GM18951 (cell line): ENCODE measurements around the gene PLA2G2E.

Experiments
- POLR2A ChIP-seq: IDR thresholded peaks from 4 replicates; pipeline ENCODE4 v1.6.1; 2011; ENCODE audit warnings: mild to moderate bottlenecking; ENCODE audit not compliant: insufficient read length, insufficient read depth; ENCODE audit errors: extremely low read depth
- in situ Hi-C: fragments of 300-500 bp; cut with MboI; formaldehyde crosslinking; loops from one replicate; pipeline ENCODE4 v1.12.0; 2022; ENCODE audit warnings: low sequenced_read_pairs, mixed read lengths, inconsistent platforms; ENCODE audit not compliant: unreplicated experiment

Gene PLA2G2E

GRCh38 chr1:19923137-19923952, at the start of gene PLA2G2E:
TSS of gene PLA2G2E (minus strand) at chr1:19923617. CDS start at chr1:19923559, 58 bp downstream.
- in situ Hi-C loops, result loop anchor here (25.0 kb wide), 1 partner anchor 239 kb away; no protein-coding TSS in a partner anchor
- TF ChIP-seq POLR2A, result no peak

- no peak for TF ChIP-seq POLR2A
- in situ Hi-C loops, result no loop called here
Measured at GRCh38 chr1:19971664-19972063, 48.2 kb upstream of the PLA2G2E start.

GRCh38 chr1:19969898-19970660, 46.7 kb upstream of the PLA2G2E start:
- no peak for TF ChIP-seq POLR2A
- in situ Hi-C loops, result no loop called here

GRCh38 chr1:19967808-19968207, 44.4 kb upstream of the PLA2G2E start:
- no peak for TF ChIP-seq POLR2A
- in situ Hi-C loops, result no loop called here

GRCh38 chr1:19964542-19964941, 41.1 kb upstream of the PLA2G2E start:
- in situ Hi-C loops, result no loop called here
- TF ChIP-seq POLR2A, result no peak

GRCh38 chr1:19963636-19964035, 40.2 kb upstream of the PLA2G2E start:
- in situ Hi-C loops, result no loop called here
- TF ChIP-seq POLR2A, result no peak

DNA sequence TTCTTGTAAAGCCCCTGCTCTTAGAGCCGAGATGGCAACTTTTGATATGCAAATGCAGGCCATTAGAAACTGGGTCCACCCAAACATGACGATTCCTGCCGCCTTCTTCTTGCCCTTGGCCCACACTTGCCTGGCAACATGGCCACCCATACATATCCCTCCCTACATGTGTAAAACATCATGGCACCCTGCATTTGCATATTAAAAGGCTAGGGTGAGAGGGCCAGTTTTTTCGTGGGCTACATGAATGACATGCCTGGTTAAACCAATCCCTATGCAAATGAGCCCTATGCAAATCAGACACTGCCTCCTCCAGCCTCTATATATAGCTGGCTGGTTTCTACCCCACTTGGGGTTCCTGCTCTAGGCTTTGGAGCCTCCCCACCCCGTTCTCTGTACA, 37.2 kb upstream of the PLA2G2E start:
- in situ Hi-C loops, result no loop called here
- no peak for TF ChIP-seq POLR2A

GRCh38 chr1:19957779-19958178, 34.4 kb upstream of the PLA2G2E start:
- in situ Hi-C loops, result no loop called here
- TF ChIP-seq POLR2A, result no peak

DNA sequence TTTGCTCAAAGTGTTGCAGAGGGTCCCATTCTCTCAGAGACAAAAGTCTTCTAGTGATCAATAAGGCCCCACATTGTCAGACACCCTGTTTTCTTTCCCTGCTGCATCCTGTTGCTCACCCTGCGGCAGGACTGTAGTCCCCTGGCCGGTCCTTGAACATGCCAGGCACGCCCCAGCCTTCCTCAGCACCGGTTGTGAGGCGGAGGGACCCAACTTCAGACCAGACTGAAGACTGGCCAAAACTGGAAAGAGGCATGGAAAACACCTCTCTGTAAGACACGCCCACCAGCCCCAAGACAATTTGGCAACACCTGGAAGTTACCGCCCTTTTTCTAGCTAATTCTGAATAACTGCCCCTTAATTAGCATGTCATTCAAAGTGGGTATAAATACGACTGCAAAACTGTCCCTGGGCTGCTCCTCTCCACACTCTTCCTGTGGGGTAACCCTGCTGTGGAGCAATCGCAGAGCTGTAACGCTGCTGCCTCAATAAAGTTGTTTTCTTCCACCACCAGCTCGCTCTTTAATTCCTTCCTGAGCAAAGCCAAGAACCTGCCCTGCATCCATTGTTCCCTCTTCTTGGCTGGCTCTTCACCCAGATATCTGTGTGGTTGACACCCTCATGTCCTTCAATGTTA, 32.2 kb upstream of the PLA2G2E start:
- TF ChIP-seq POLR2A, result no peak
- in situ Hi-C loops, result no loop called here

- in situ Hi-C loops, result no loop called here
- no peak for TF ChIP-seq POLR2A
Measured at GRCh38 chr1:19954059-19954458, 30.6 kb upstream of the PLA2G2E start.

- TF ChIP-seq POLR2A, result no peak
- in situ Hi-C loops, result no loop called here
Measured at GRCh38 chr1:19949016-19949415, 25.6 kb upstream of the PLA2G2E start.

DNA sequence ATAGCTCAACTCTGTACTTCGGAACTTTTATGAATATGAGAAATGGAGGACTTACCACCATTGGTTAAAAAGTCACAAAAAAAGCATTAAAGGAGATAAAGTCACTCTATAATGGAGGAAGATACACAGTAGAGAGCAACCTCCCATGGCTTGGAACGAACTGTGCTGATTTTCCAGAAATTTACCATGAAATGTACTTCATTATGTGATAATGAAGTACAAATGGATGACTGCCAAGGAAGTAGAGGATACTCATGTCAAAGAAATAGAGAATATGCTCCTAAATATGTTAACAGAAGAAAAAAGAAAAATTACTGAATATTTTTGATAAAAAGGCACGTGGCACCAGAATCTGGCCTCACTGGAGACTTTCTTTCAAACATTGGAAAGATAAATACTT, 23.6 kb upstream of the PLA2G2E start:
- no peak for TF ChIP-seq POLR2A
- in situ Hi-C loops, result no loop called here

DNA sequence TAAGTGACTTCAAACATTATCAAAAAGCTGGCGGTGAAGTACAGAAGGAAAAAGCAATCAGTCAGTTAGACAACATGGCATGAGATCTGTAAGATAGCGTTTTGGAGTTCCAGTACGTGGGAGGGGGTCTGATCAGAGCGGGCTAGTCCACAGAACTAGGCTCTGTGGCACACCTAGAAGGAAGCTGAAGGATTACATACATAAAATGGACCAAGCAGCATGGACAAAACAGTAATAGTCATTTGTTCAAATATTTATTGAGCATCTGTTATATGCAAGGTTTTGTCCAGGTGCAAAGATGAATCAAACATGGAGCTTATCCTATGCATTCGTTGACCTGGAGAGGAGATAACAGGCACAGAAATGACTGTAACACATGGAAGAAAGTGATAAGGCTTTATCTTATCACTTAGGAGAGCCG, 22.9 kb upstream of the PLA2G2E start:
- TF ChIP-seq POLR2A, result no peak
- in situ Hi-C loops, result no loop called here

- in situ Hi-C loops, result no loop called here
Measured at GRCh38 chr1:19945914-19946313, 22.5 kb upstream of the PLA2G2E start.

DNA sequence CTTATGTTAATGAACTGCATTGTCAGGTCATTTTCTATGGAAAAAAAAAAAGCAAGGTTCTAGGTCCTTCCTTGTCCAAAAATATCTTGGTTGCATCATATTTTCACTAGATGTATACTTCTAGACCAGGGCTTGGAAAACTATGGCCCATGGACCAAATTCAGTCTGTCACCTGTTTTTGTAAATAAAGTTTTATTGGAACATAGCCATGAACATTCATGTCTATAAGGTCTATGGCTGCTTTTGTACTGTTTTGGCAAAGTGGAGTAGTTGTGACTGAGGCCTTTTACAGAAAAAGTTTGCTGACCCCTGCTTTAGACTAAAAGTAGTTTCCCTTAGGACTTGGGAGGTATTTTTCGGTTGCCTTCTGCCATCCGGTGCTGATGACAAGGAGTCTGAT, 19.2 kb upstream of the PLA2G2E start:
- in situ Hi-C loops, result no loop called here

More at GRCh38 chr1:19945914-19946313, 22.5 kb upstream of the PLA2G2E start:
- no peak for TF ChIP-seq POLR2A

More for the DNA sequence above, 19.2 kb upstream of the PLA2G2E start:
- no peak for TF ChIP-seq POLR2A
